Stimulated activated naive B cell treated with anti-CD40 and anti-IgM and Interleukin-4, amounts not matched to agents 10 μg/mL and 1 μg/mL and 100 μg/mL, for 72 hours (primary cell): ENCODE measurements around the gene CD274.
"Not testable (repeated sequence)": the region's sequence is repeated elsewhere in the genome, so short reads cannot be mapped to it uniquely, and the experiment has no call there.

Source experiments
- ATAC-seq, 2 donors: fragments of 150-1000 bp; cut with Tn5 transposase; replicated peaks; 2 replicates each; pipeline ENCODE4 v1.10.0; 2021; ENCODE audit warnings: moderate library complexity in 1 of 2
- DNase-seq: peaks from one replicate; pipeline ENCODE4 v3.0.0; 2021
- H3K27ac Mint-ChIP-seq: one replicate; pipeline ENCODE4 v1.8.0; 2022; ENCODE audit warnings: mild to moderate bottlenecking, mixed read lengths
- H3K27me3 Mint-ChIP-seq, 2 donors: one replicate each; pipeline ENCODE4 v1.8.0; 2022; ENCODE audit warnings: mixed read lengths in 2 of 2
- H3K36me3 Mint-ChIP-seq, 2 donors: one replicate each; pipeline ENCODE4 v1.8.0; 2022; ENCODE audit warnings: mixed read lengths in 2 of 2, mild to moderate bottlenecking in 1 of 2
- H3K4me1 Mint-ChIP-seq, 2 donors: one replicate each; pipeline ENCODE4 v1.8.0; 2022; ENCODE audit warnings: mixed read lengths in 2 of 2, mild to moderate bottlenecking in 1 of 2
- H3K4me3 Mint-ChIP-seq, 2 donors: one replicate each; pipeline ENCODE4 v1.8.0; 2022; ENCODE audit warnings: mild to moderate bottlenecking in 2 of 2, mixed read lengths in 2 of 2, moderate library complexity in 1 of 2
- H3K9me3 Mint-ChIP-seq, 2 donors: one replicate each; pipeline ENCODE4 v1.8.0; 2022; ENCODE audit warnings: mixed read lengths in 2 of 2, mild to moderate bottlenecking in 1 of 2

CD274 gene

DNA sequence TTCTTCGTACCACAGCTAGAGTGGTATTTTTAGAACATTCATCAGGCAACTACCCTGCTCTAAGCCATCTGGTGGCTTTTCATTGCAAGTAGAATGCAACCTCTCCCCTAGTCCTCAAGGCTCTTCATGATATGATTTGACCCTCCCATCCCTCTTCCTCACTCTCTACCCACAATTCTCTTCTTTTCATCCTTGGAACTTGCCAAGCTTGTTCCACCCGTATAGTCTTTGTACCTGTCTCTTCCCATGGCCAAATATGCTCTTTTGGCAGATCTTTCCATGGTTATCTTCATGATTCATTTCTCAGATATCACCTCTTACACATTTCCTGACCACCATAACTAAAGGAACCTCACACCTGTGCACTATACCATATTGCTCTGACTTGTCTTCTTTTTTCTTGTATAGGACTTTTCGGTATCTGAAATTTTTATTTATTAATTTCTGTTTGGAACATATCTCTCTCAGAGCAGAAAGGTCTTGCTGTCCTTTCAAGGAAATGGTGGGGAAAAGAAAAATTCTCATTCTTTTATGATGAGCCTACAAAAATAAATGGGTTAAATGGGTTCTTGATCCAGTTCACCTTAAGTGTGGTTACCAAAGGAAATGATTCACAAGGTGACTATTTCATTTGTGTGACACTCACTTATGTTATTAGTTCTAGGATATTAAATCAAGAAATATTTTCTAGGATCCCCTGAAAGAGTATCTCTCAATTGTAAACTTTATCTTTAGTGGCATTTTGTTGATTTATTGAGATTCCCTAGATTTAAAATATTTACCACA, 3.7 kb upstream of the CD274 start:
- Mint-ChIP-seq H3K36me3 (peaks cover 1 to 3% of the 10 kb centered on the region in 2 donors), H3K4me3 (no peak overlapping the region), H3K27me3 (no peaks in the 10 kb centered on the region), H3K4me1 (peaks cover 19 to 48% of the 10 kb centered on the region in 2 donors), H3K9me3 (peaks cover 0 to 2% of the 10 kb centered on the region in 2 donors), H3K27ac (no peak overlapping the region)
- no peak for ATAC-seq
- DNase-seq = no peak

GRCh38 chr9:5447337-5447736, 3.0 kb upstream of the CD274 start:
- no peak for ATAC-seq

DNA sequence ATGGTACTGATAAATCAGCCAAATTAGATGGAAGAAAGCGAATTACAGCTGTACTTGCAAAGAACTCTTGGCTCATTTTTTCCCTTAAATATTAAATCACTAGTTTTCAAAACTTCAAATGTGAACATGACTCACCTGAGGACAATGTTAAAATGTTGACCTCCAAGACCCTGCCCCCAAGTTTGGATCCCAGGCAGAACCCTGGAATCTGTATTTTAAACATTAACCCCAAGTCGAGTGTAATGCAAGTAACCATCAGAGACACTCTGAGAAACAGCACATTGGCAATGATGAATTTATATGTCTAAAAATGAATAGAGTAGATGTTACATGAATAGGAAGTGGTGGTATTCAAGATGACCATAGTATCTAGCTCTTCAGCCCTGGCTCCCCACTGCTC, 2.3 kb upstream of the CD274 start:
- Mint-ChIP-seq H3K4me1 (peaks cover 24 to 62% of the 10 kb centered on the region in 2 donors), H3K27me3 (no peaks in the 10 kb centered on the region), H3K36me3 (peaks cover 8 to 13% of the 10 kb centered on the region in 2 donors), H3K27ac (no peak overlapping the region), H3K9me3 (peaks cover 0 to 2% of the 10 kb centered on the region in 2 donors), H3K4me3 (no peak overlapping the region)
- no peak for DNase-seq
- no peak for ATAC-seq

More at GRCh38 chr9:5447337-5447736, 3.0 kb upstream of the CD274 start:
- H3K27me3 Mint-ChIP-seq = no peaks in the 10 kb centered on the region
- H3K9me3 Mint-ChIP-seq = peaks cover 0 to 2% of the 10 kb centered on the region in 2 donors
- H3K36me3 Mint-ChIP-seq = peaks cover 6 to 9% of the 10 kb centered on the region in 2 donors
- H3K27ac Mint-ChIP-seq = no peak overlapping the region
- H3K4me1 Mint-ChIP-seq = peaks cover 22 to 55% of the 10 kb centered on the region in 2 donors
- DNase-seq = no peak
- no peak overlapping the region for H3K4me3 Mint-ChIP-seq

GRCh38 chr9:5448461-5449435, 1.6 kb upstream of the CD274 start:
- ATAC-seq (no peak), DNase-seq (no peak)
- Mint-ChIP-seq H3K9me3 (peaks cover 0 to 2% of the 10 kb centered on the region in 2 donors), H3K27me3 (no peaks in the 10 kb centered on the region), H3K4me1 (peaks cover 25 to 64% of the 10 kb centered on the region in 2 donors), H3K4me3 (peak overlapping the region in 1 of 2 donors; percentile 44), H3K36me3 (peaks cover 8 to 14% of the 10 kb centered on the region in 2 donors), H3K27ac (no peak overlapping the region)

- peaks cover 27 to 69% of the 10 kb centered on the region in 2 donors for H3K4me1 Mint-ChIP-seq
- no peak for DNase-seq
- no peaks in the 10 kb centered on the region for H3K27me3 Mint-ChIP-seq
- no peak for ATAC-seq
- peaks cover 8 to 18% of the 10 kb centered on the region in 2 donors for H3K36me3 Mint-ChIP-seq
- H3K27ac Mint-ChIP-seq = peak overlapping the region; percentile 90
- peak overlapping the region; percentile 93 to 97 for H3K4me3 Mint-ChIP-seq
- H3K9me3 Mint-ChIP-seq = peaks cover 0 to 2% of the 10 kb centered on the region in 2 donors
Measured at GRCh38 chr9:5449521-5450358, 602 bp upstream of the CD274 start.

- DNase-seq (no peak), ATAC-seq (no peak)
- H3K27ac Mint-ChIP-seq = peak overlapping the region; percentile 90
- H3K4me3 Mint-ChIP-seq = peak overlapping the region; percentile 93 to 97
- H3K9me3 Mint-ChIP-seq = no peaks in the 10 kb centered on the region
- no peaks in the 10 kb centered on the region for H3K27me3 Mint-ChIP-seq
- peaks cover 25 to 68% of the 10 kb centered on the region in 2 donors for H3K4me1 Mint-ChIP-seq
- H3K36me3 Mint-ChIP-seq = peaks cover 13 to 30% of the 10 kb centered on the region in 2 donors
Measured at GRCh38 chr9:5452286-5452609, 1.9 kb downstream of the CD274 start.

- no peak for ATAC-seq
- no peak for DNase-seq
- peak overlapping the region in 1 of 2 donors; percentile 25 for H3K4me3 Mint-ChIP-seq
- peaks cover 18 to 36% of the 10 kb centered on the region in 2 donors for H3K36me3 Mint-ChIP-seq
- H3K27me3 Mint-ChIP-seq = no peaks in the 10 kb centered on the region
- no peak overlapping the region for H3K27ac Mint-ChIP-seq
- no peaks in the 10 kb centered on the region for H3K9me3 Mint-ChIP-seq
- H3K4me1 Mint-ChIP-seq = peaks cover 22 to 69% of the 10 kb centered on the region in 2 donors
Measured at GRCh38 chr9:5453004-5453403, 2.7 kb downstream of the CD274 start.

DNA sequence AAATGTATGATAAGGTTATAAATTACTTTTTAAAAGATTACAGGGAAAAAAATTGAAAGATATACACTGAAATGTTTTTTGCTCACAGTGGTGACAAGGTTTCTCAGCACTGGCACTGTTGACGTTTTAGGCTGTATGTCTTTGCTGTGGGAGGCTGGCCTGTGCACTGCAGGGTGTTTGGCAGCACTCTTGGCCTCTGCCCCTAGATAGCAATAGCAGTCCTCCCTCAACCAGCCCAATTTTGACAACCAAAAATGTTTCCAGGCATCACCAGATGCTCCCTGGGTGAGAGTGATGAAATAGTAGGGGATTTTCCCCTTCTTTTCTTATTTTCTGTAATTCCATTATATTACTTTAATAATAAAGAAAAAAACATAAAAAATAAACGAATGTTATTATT, 3.3 kb downstream of the CD274 start:
- H3K36me3 Mint-ChIP-seq = peaks cover 24 to 42% of the 10 kb centered on the region in 2 donors
- DNase-seq = no peak
- ATAC-seq = no peak
- no peak overlapping the region for H3K27ac Mint-ChIP-seq
- no peaks in the 10 kb centered on the region for H3K27me3 Mint-ChIP-seq
- H3K4me3 Mint-ChIP-seq = peak overlapping the region in 1 of 2 donors; percentile 25
- no peaks in the 10 kb centered on the region for H3K9me3 Mint-ChIP-seq
- H3K4me1 Mint-ChIP-seq = peaks cover 27 to 71% of the 10 kb centered on the region in 2 donors

GRCh38 chr9:5455181-5455580, 4.8 kb downstream of the CD274 start:
- H3K9me3 Mint-ChIP-seq = no peaks in the 10 kb centered on the region
- peak overlapping the region in 1 of 2 donors; percentile 52 for H3K4me3 Mint-ChIP-seq
- ATAC-seq (peak; percentile 16 to 30), DNase-seq (no peak)
- H3K4me1 Mint-ChIP-seq = peaks cover 38 to 74% of the 10 kb centered on the region in 2 donors
- peaks cover 36 to 56% of the 10 kb centered on the region in 2 donors for H3K36me3 Mint-ChIP-seq
- no peak overlapping the region for H3K27ac Mint-ChIP-seq
- H3K27me3 Mint-ChIP-seq = no peaks in the 10 kb centered on the region

- peak overlapping the region; percentile 45 to 73 for H3K4me3 Mint-ChIP-seq
- peaks cover 45 to 58% of the 10 kb centered on the region in 2 donors for H3K36me3 Mint-ChIP-seq
- H3K27me3 Mint-ChIP-seq = no peaks in the 10 kb centered on the region
- peak; percentile 85 to 86 for ATAC-seq
- H3K4me1 Mint-ChIP-seq = peaks cover 35 to 51% of the 10 kb centered on the region in 2 donors
- H3K9me3 Mint-ChIP-seq = no peaks in the 10 kb centered on the region
- peak; percentile 18 for DNase-seq
- peak overlapping the region; percentile 32 for H3K27ac Mint-ChIP-seq
Measured at GRCh38 chr9:5459289-5459829, 9.0 kb downstream of the CD274 start.

DNA sequence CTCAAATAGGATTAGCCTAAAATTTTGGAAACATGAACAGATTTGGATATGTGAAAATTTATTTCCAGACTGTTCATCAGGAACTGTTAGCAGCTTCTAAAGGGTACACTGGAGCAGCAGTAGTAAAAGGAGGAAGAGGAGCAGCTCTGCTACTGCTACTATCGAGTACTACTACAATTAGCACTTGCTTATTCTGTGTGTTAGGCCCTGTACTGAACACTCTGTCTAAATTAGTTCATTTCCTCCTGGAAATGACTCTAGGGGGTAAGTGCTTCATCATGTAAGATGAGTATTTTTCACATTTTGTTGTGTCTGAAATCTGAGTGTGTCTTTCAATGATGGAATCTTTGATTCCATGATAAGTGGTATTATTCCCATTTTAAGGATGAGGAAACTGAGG, 9.8 kb downstream of the CD274 start:
- peaks cover 35 to 51% of the 10 kb centered on the region in 2 donors for H3K4me1 Mint-ChIP-seq
- H3K36me3 Mint-ChIP-seq = peaks cover 49 to 62% of the 10 kb centered on the region in 2 donors
- ATAC-seq = no peak
- no peak overlapping the region for H3K27ac Mint-ChIP-seq
- peak overlapping the region; percentile 45 to 73 for H3K4me3 Mint-ChIP-seq
- peaks cover 0 to under 1% of the 10 kb centered on the region in 2 donors for H3K9me3 Mint-ChIP-seq
- H3K27me3 Mint-ChIP-seq = no peaks in the 10 kb centered on the region
- no peak for DNase-seq

DNA sequence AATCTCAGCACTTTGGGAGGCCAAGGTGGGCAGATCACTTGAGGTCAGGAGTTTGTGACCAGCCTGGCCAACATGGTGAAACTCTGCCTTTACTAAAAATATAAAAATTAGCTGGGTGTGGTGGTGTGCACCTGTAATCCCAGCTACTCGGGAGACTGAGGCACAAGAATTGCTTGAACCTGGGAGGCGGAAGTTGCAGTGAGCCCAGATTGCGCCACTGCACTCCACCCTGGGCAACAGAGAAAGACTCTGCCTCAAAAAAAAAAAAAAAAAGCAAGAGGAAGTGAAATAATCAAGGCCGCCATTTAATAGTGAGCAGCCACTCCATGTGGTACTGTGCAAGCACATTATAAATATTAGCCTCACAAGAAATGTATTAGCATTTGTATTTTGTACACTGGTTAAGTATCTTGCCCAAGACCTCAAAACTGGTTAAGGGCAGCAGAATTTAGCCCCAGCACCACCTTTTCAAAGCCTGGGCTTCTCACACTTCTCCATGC, 14.5 kb downstream of the CD274 start:
- peaks cover 47 to 69% of the 10 kb centered on the region in 2 donors for H3K36me3 Mint-ChIP-seq
- H3K27me3 Mint-ChIP-seq, H3K9me3 Mint-ChIP-seq, H3K27ac Mint-ChIP-seq, H3K4me3 Mint-ChIP-seq, DNase-seq: not testable (repeated sequence)
- peaks cover 21 to 40% of the 10 kb centered on the region in 2 donors for H3K4me1 Mint-ChIP-seq
- ATAC-seq = peak in 1 of 2 donors; percentile 38

- peaks cover 0 to 2% of the 10 kb centered on the region in 2 donors for H3K9me3 Mint-ChIP-seq
- no peak overlapping the region for H3K27ac Mint-ChIP-seq
- H3K4me3 Mint-ChIP-seq = no peak overlapping the region
- DNase-seq (no peak), ATAC-seq (peak in 1 of 2 donors; percentile 42)
- peaks cover 16 to 35% of the 10 kb centered on the region in 2 donors for H3K4me1 Mint-ChIP-seq
- peaks cover 49 to 70% of the 10 kb centered on the region in 2 donors for H3K36me3 Mint-ChIP-seq
- no peaks in the 10 kb centered on the region for H3K27me3 Mint-ChIP-seq
Measured at GRCh38 chr9:5466005-5466404, 15.7 kb downstream of the CD274 start.
